ENCODE results near the gene HMX1. TPM values are rescaled to one million over a fixed set of nuclear protein-coding genes. Genes with fewer than 3 reads are reported as not detected.

The HMX1 gene
- total and polyA plus RNA-seq, 2 donors (not counting 3 experiments of a cell fraction or from before 2014, with no cell fraction given) = not detected

DNA sequence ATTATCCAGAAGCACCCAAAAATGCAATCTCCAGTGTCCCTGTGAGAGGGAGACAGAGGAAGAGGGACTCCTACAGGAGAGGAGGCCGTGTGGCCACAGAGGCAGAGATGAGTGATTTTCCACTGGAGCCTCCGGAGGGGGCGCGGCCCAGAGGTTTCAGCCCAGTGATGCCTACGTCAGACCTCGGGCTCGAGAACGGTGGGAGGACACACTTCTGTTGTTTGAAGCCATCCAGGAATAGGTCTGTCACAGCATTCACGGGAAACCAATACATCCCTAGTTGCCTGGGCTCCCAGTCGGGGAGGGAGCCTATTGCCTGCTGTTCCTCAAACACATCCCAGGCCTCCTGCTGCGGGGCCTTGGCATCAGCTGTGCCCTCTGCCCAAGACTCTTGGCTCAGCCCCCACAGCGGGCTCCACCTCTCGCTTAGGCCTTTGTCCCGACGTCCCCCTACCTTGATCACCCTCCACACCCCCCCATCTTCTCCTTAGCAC, 39.2 kb upstream of the HMX1 start:
- ChIA-PET CTCF (no interaction called here), POLR2A (no interaction called here)
- no peak for TF ChIP-seq EZH2 (IDR thresholded peaks at IDR 0.05; ENCODE audit: borderline replicate concordance, low read depth, low read length, severe bottlenecking)
- no peak for TF ChIP-seq POLR2A (IDR thresholded peaks at IDR 0.05; ENCODE audit: low read depth, low read length)
- TF ChIP-seq POLR2AphosphoS5 (IDR thresholded peaks at IDR 0.05; ENCODE audit: insufficient read depth, low read depth, low read length) = no peak
- TF ChIP-seq JUN (IDR thresholded peaks at IDR 0.05; ENCODE audit: borderline replicate concordance, insufficient read depth, insufficient read length, low read depth) = no peak
- TF ChIP-seq, protein P1, sequence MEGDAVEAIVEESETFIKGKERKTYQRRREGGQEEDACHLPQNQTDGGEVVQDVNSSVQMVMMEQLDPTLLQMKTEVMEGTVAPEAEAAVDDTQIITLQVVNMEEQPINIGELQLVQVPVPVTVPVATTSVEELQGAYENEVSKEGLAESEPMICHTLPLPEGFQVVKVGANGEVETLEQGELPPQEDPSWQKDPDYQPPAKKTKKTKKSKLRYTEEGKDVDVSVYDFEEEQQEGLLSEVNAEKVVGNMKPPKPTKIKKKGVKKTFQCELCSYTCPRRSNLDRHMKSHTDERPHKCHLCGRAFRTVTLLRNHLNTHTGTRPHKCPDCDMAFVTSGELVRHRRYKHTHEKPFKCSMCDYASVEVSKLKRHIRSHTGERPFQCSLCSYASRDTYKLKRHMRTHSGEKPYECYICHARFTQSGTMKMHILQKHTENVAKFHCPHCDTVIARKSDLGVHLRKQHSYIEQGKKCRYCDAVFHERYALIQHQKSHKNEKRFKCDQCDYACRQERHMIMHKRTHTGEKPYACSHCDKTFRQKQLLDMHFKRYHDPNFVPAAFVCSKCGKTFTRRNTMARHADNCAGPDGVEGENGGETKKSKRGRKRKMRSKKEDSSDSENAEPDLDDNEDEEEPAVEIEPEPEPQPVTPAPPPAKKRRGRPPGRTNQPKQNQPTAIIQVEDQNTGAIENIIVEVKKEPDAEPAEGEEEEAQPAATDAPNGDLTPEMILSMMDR (IDR thresholded peaks at IDR 0.05; ENCODE audit: extremely low read depth in 1 of 2, insufficient read depth in 1 of 2, low read depth in 1 of 2, low read length in 2 of 2) = no peak
- TF ChIP-seq MYC (IDR thresholded peaks at IDR 0.05; ENCODE audit: low read depth, low read length) = no peak
- no peak for TF ChIP-seq GATA2 (IDR thresholded peaks at IDR 0.05; ENCODE audit: insufficient read depth, insufficient read length, low read depth, low read length)
- no peak for TF ChIP-seq FOS (IDR thresholded peaks at IDR 0.05; ENCODE audit: borderline replicate concordance, insufficient read depth, low read length)
- TF ChIP-seq, protein P2, sequence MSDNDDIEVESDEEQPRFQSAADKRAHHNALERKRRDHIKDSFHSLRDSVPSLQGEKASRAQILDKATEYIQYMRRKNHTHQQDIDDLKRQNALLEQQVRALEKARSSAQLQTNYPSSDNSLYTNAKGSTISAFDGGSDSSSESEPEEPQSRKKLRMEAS (IDR thresholded peaks at IDR 0.05; ENCODE audit: insufficient read depth, insufficient read length) = no peak
- Histone ChIP-seq H4K20me1 (replicated peaks; ENCODE audit: control insufficient read depth, extremely low read depth, insufficient read depth, low read length) (no peaks in the 10 kb centered on the region), H3K9ac (replicated peaks; ENCODE audit: extremely low read depth, insufficient read depth, low read length) (no peak overlapping the region), H3K9me1 (replicated peaks; ENCODE audit: control insufficient read depth, extremely low read depth, insufficient read depth, low read length) (no peaks in the 10 kb centered on the region), H3K4me1 (ENCODE audit: control insufficient read depth, extremely low read depth, insufficient read depth, low read length) (no peaks in the 10 kb centered on the region), H3K4me2 (ENCODE audit: insufficient read depth, low read length) (no peak overlapping the region), H3K9me3 (replicated peaks; ENCODE audit: control insufficient read depth, insufficient read depth, low read length) (no peaks in the 10 kb centered on the region), H3K4me3 (replicated peaks in 1 of 3; ENCODE audit: insufficient read depth in 1 of 3, low read depth in 1 of 3, low read length in 3 of 3) (no peak overlapping the region), H3K79me2 (ENCODE audit: control insufficient read depth, insufficient read depth, low read length) (no peaks in the 10 kb centered on the region), H3K27ac (ENCODE audit: insufficient read depth, low read depth, low read length) (no peak overlapping the region), H2AFZ (ENCODE audit: low read depth, low read length) (no peak overlapping the region), H3K27me3 (ENCODE audit: control insufficient read depth in 2 of 2, insufficient read depth in 2 of 2, low read length in 2 of 2) (no peaks in the 10 kb centered on the region), H3K36me3 (ENCODE audit: control insufficient read depth in 2 of 2, extremely low read depth in 1 of 2, insufficient read depth in 2 of 2, low read length in 2 of 2) (no peaks in the 10 kb centered on the region)
- intact Hi-C loops (cut with micrococcal nuclease) (no loop called here), dilution Hi-C loops (cut with MboI; ENCODE audit: extremely low pct_ligation_motif_present, low sequenced_read_pairs) (no loop called here)
- BruUV-seq (replicated peaks) = no TSS peak
- no peak for DNase-seq (ENCODE audit: low read depth, low spot score)
- FAIRE-seq = no peak
